A673 (cell line): ENCODE data around the gene GRIK5. TPM values are rescaled to one million over a fixed set of nuclear protein-coding genes. Genes with fewer than 3 reads are reported as not detected.

Source experiments
- BruUV-seq: library from RNA; stranded (reverse); fragments of 400-500 nt; replicated peaks from 2 replicates; lab custom pipeline; 2021; lab: Mats Ljungman, UMichigan
- CTCF ChIA-PET: fragments of 300-600 bp; sonication (Branson Sonifier 250); formaldehyde crosslinking; loops from one replicate; lab custom pipeline; 2022; ENCODE audit warnings: antibody characterized with exemption; lab: Charles Lee
- POLR2A ChIA-PET: fragments of 300-600 bp; sonication (Branson Sonifier 250); formaldehyde crosslinking; loops from one replicate; lab custom pipeline; 2022; ENCODE audit warnings: antibody characterized with exemption; ENCODE audit not compliant: low non-redundant PET; lab: Charles Lee
- DNase-seq: peaks from one replicate; pipeline ENCODE4 v3.0.0-alpha.2; 2015; ENCODE audit warnings: low spot score
- H3K27ac ChIP-seq: fragments of 200-600 bp; sonication (generic); 2 replicates; pipeline ENCODE4 v1.5.1; 2016; ENCODE audit warnings: mixed run types, low read depth, mild to moderate bottlenecking, mixed read lengths, antibody characterized with exemption, low read length; ENCODE audit not compliant: poor library complexity, severe bottlenecking
- H3K27me3 ChIP-seq: fragments of 200-600 bp; sonication (generic); replicated peaks from 2 replicates; pipeline ENCODE4 v1.6.1; 2017; ENCODE audit warnings: mixed run types, low read depth, mild to moderate bottlenecking, mixed read lengths, antibody characterized with exemption, low read length; ENCODE audit not compliant: insufficient read depth, poor library complexity
- H3K36me3 ChIP-seq: fragments of 200-600 bp; sonication (generic); 2 replicates; pipeline ENCODE4 v1.6.1; 2016; ENCODE audit warnings: mixed run types, mild to moderate bottlenecking, mixed read lengths, antibody characterized with exemption, low read length; ENCODE audit not compliant: insufficient read depth, poor library complexity, severe bottlenecking
- H3K4me1 ChIP-seq: fragments of 200-600 bp; sonication (generic); 2 replicates; pipeline ENCODE4 v1.6.1; 2017; ENCODE audit warnings: mixed run types, mild to moderate bottlenecking, mixed read lengths, antibody characterized with exemption, low read length; ENCODE audit not compliant: insufficient read depth, poor library complexity, severe bottlenecking
- H3K4me3 ChIP-seq: fragments of 200-600 bp; sonication (generic); 2 replicates; pipeline ENCODE4 v1.5.1; 2016; ENCODE audit warnings: low read depth, mixed run types, mild to moderate bottlenecking, mixed read lengths, low read length; ENCODE audit not compliant: poor library complexity, severe bottlenecking
- H3K9me3 ChIP-seq: fragments of 200-600 bp; sonication (generic); 2 replicates; pipeline ENCODE4 v1.6.1; 2016; ENCODE audit warnings: mixed run types, low read depth, mild to moderate bottlenecking, mixed read lengths, antibody characterized with exemption, low read length; ENCODE audit not compliant: poor library complexity, severe bottlenecking
- EZH2 ChIP-seq: fragments of 200-600 bp; sonication (generic); IDR thresholded peaks from 2 replicates; pipeline ENCODE4 v1.6.1; 2017; ENCODE audit warnings: borderline replicate concordance, low read depth, mild to moderate bottlenecking, mixed read lengths, antibody characterized with exemption, low read length; ENCODE audit not compliant: poor library complexity, severe bottlenecking
- intact Hi-C: fragments of 100-400 bp; cut with micrococcal nuclease; formaldehyde crosslinking; loops from one replicate; pipeline ENCODE4 v1.10.0; 2022; ENCODE audit not compliant: unreplicated experiment
- total RNA-seq: library from RNA; stranded (reverse); gene quantifications from 2 replicates; pipeline ENCODE4 v1.2.3, GENCODE V29; 2021
- TF ChIP-seq, protein P1 (sequence below): fragments of 300-800, 200-600 bp; sonication (generic); conservative IDR thresholded peaks from 2 replicates; pipeline ENCODE4 v1.5.1; 2017; ENCODE audit warnings: low read depth, mild to moderate bottlenecking, antibody characterized with exemption, low read length, moderate library complexity, mixed read lengths

Gene GRIK5
- total RNA-seq, 1 experiment from 2014 or later: 24.0 TPM

DNA sequence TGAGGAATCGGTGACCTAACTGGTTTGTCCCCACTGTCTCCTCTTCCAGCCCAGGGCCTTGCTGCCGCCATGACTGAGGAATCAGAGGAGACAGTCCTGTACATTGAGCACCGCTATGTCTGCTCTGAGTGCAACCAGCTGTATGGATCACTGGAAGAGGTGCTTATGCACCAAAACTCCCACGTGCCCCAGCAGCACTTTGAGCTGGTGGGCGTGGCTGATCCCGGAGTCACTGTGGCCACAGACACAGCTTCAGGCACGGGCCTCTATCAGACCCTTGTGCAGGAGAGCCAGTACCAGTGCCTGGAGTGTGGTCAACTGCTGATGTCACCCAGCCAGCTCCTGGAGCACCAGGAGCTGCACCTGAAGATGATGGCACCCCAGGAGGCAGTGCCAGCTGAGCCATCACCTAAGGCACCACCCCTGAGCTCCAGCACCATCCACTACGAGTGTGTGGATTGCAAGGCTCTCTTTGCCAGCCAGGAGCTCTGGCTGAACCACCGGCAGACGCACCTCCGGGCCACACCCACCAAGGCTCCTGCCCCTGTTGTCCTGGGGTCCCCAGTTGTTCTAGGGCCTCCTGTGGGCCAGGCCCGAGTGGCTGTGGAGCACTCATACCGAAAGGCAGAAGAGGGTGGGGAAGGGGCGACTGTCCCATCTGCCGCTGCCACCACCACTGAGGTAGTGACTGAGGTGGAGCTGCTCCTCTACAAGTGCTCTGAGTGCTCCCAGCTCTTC lies 8.7 kb upstream of the GRIK5 start:
- BruUV-seq: no TSS peak
- POLR2A ChIA-PET: no interaction called here
- TF ChIP-seq, protein P1, sequence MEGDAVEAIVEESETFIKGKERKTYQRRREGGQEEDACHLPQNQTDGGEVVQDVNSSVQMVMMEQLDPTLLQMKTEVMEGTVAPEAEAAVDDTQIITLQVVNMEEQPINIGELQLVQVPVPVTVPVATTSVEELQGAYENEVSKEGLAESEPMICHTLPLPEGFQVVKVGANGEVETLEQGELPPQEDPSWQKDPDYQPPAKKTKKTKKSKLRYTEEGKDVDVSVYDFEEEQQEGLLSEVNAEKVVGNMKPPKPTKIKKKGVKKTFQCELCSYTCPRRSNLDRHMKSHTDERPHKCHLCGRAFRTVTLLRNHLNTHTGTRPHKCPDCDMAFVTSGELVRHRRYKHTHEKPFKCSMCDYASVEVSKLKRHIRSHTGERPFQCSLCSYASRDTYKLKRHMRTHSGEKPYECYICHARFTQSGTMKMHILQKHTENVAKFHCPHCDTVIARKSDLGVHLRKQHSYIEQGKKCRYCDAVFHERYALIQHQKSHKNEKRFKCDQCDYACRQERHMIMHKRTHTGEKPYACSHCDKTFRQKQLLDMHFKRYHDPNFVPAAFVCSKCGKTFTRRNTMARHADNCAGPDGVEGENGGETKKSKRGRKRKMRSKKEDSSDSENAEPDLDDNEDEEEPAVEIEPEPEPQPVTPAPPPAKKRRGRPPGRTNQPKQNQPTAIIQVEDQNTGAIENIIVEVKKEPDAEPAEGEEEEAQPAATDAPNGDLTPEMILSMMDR: no peak
- no peak for TF ChIP-seq EZH2
- H3K4me3 ChIP-seq: no peak overlapping the region
- no peak for DNase-seq
- H3K36me3 ChIP-seq: peaks cover 47% of the 10 kb centered on the region
- H3K4me1 ChIP-seq: peaks cover 16% of the 10 kb centered on the region
- H3K27me3 ChIP-seq: no peaks in the 10 kb centered on the region
- H3K9me3 ChIP-seq: no peaks in the 10 kb centered on the region
- H3K27ac ChIP-seq: no peak overlapping the region
- intact Hi-C loops: no loop called here
- CTCF ChIA-PET: no interaction called here

DNA sequence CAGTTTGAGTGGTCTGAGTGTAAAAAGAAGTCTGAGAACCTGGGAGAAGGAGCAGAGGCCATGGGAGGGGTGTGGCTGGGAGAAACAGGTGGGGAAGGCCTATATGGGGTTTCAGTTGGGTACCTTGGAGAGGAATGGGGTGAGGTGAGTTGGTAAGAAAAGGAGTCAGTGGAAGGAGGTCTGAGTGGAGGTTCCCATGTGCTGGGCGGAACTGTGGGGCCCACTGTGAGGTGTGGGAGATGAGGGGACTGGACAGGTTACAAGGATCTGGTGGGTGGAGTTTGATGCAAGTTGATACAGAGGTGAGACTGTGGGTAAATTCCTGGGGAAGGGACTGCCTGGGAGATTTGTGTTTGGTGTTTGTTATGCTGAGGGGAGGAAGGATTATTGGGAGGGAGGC lies 8.1 kb upstream of the GRIK5 start:
- DNase-seq: no peak
- BruUV-seq: no TSS peak
- Histone ChIP-seq H3K36me3 (peaks cover 47% of the 10 kb centered on the region), H3K4me3 (no peak overlapping the region), H3K4me1 (peaks cover 16% of the 10 kb centered on the region), H3K9me3 (no peaks in the 10 kb centered on the region), H3K27me3 (no peaks in the 10 kb centered on the region), H3K27ac (no peak overlapping the region)
- no peak for TF ChIP-seq EZH2
- TF ChIP-seq, protein P1: no peak
- intact Hi-C loops: no loop called here
- CTCF ChIA-PET: no interaction called here
- POLR2A ChIA-PET: no interaction called here

DNA sequence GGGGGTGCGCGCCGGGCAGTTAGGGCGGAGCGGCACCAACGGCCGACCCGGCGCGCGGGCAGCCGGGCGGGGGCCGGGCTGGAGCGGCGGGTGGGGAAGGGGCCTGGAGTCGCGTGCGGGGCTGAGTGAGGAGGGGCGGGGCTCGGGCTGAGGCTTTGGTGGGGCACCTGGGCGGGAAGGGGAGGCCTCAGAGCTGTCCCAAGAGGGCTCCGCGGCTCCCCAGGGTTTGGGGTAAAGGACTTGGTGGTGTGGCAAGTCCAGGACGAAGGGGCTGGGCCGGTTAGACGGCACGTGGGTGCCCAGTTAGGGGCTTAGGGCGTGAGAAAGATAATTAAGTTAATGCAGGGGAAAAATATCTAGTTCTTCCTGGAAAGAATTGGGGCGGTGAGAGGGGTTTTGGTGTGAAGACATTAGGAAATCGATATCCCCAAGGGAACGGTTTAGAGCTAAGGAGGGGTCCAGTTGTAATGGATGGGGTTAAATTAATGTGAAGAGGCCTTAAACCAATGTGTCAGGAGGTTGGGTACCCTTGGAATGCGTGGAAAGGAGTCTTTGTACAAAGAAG lies 6.5 kb upstream of the GRIK5 start:
- CTCF ChIA-PET: interaction anchor here (0.6 to 1.0 kb wide), 2 partner anchors 28 to 42 kb away, joined by 3 read pairs; no protein-coding TSS in a partner anchor
- Histone ChIP-seq H3K4me3 (peak overlapping the region; percentile 98), H3K9me3 (no peaks in the 10 kb centered on the region), H3K4me1 (peaks cover 16% of the 10 kb centered on the region), H3K27ac (peak overlapping the region; percentile 94), H3K27me3 (no peaks in the 10 kb centered on the region), H3K36me3 (peaks cover 39% of the 10 kb centered on the region)
- TF ChIP-seq EZH2: no peak
- TF ChIP-seq, protein P1: no peak
- POLR2A ChIA-PET: interaction anchor here (0.7 kb wide), 1 partner anchor 139 kb away, joined by 3 read pairs; no protein-coding TSS in a partner anchor
- no TSS peak for BruUV-seq
- intact Hi-C loops: no loop called here
- DNase-seq: peak; percentile 25
